Uterus (tissue), 4 donors: Measurements from ENCODE around the gene FOXN3. TPM values are rescaled to one million over a fixed set of nuclear protein-coding genes. Genes with fewer than 3 reads are reported as not detected.

ENCODE experiments used
- DNase-seq, 2 donors: peaks; one replicate each; pipeline ENCODE4 v3.0.0-alpha.2; 2019 to 2020
- H3K27ac ChIP-seq, 2 donors: fragments of 200-600 bp; sonication (generic); 1 replicate in 1 of 2; 2 replicates in 1 of 2; pipeline ENCODE4 v1.5.1; 2016 to 2018
- H3K27me3 ChIP-seq, 2 donors: fragments of 200-600 bp; sonication (generic); one replicate each; pipeline ENCODE4 v1.5.1; 2018 to 2019; ENCODE audit warnings: control low read depth in 1 of 2
- H3K36me3 ChIP-seq, 2 donors: fragments of 200-600 bp; sonication (generic); one replicate each; pipeline ENCODE4 v1.5.1; 2019; ENCODE audit warnings: control low read depth in 1 of 2
- H3K4me1 ChIP-seq, 2 donors: fragments of 200-600 bp; sonication (generic); one replicate each; pipeline ENCODE4 v1.5.1; 2018 to 2019; ENCODE audit warnings: control low read depth in 1 of 2
- H3K4me3 ChIP-seq, 2 donors: fragments of 200-600 bp; sonication (generic); 1 replicate in 1 of 2; 2 replicates in 1 of 2; pipeline ENCODE4 v1.5.1; 2018 to 2019; ENCODE audit warnings: mild to moderate bottlenecking in 1 of 2
- H3K9me3 ChIP-seq, 2 donors: fragments of 200-600 bp; sonication (generic); one replicate each; pipeline ENCODE4 v1.5.1; 2019; ENCODE audit warnings: control low read depth in 1 of 2
- POLR2A ChIP-seq, 2 donors: fragments of 450-650 bp; IDR thresholded peaks; one replicate each; pipeline ENCODE4 v1.6.1; 2016; ENCODE audit warnings: antibody characterized with exemption in 2 of 2, mild to moderate bottlenecking in 1 of 2, moderate library complexity in 1 of 2
- intact Hi-C: fragments of 100-400 bp; cut with DNase I; formaldehyde crosslinking; loops from one replicate; pipeline ENCODE4 v1.15.1; 2023; ENCODE audit warnings: low total_unique reads
- total RNA-seq, 4 donors: library from RNA; depleted of rRNA in 3 of 4; stranded (reverse); fragments of >200 nt in 3 of 4; gene quantifications; one replicate each; pipeline versions ENCODE4 v1.1.0 to v1.2.4, GENCODE V29; 2014 to 2023
- TF ChIP-seq, protein P1 (sequence below), 4 experiments: fragments of 200-600 bp in 2 of 4; fragments of 450-650 bp in 2 of 4; sonication (generic) in 2 of 4; IDR thresholded peaks; one replicate each; pipeline ENCODE4 v1.5.1; 2016 to 2019; ENCODE audit warnings: antibody characterized with exemption in 4 of 4, mild to moderate bottlenecking in 2 of 4, moderate library complexity in 1 of 4
- donor health status: DM: yes; HTN: yes; CAD: no.

FOXN3 gene
- total RNA-seq, 4 donors from 2014 or later, result 37.7 to 103 (median 74.9) TPM

DNA sequence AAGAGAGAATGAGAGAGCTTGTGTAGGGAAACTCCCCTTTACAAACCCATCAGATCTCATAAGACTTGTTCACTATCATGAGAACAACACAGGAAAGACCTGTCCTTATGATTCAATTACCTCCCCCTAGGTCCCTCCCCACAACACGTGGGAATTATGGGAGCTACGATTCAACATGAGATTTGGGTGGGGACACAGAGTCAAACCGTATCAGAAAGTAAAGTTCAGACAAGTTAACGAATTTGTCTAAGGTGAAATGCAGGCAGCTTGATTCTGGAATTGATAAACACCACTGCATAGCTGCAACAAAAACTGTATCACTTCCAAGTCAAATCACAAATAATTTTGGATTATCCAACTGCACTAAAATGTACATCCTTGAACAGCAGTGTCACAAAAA, 47.4 kb downstream of the FOXN3 start:
- no peaks in the 10 kb centered on the region for H3K36me3 ChIP-seq
- no peak overlapping the region for H3K4me3 ChIP-seq
- peaks cover 0 to 12% of the 10 kb centered on the region in 2 donors for H3K4me1 ChIP-seq
- intact Hi-C loops, result no loop called here
- no peak overlapping the region for H3K27ac ChIP-seq
- no peak for TF ChIP-seq POLR2A (IDR thresholded peaks at IDR 0.05)
- TF ChIP-seq, protein P1, sequence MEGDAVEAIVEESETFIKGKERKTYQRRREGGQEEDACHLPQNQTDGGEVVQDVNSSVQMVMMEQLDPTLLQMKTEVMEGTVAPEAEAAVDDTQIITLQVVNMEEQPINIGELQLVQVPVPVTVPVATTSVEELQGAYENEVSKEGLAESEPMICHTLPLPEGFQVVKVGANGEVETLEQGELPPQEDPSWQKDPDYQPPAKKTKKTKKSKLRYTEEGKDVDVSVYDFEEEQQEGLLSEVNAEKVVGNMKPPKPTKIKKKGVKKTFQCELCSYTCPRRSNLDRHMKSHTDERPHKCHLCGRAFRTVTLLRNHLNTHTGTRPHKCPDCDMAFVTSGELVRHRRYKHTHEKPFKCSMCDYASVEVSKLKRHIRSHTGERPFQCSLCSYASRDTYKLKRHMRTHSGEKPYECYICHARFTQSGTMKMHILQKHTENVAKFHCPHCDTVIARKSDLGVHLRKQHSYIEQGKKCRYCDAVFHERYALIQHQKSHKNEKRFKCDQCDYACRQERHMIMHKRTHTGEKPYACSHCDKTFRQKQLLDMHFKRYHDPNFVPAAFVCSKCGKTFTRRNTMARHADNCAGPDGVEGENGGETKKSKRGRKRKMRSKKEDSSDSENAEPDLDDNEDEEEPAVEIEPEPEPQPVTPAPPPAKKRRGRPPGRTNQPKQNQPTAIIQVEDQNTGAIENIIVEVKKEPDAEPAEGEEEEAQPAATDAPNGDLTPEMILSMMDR (IDR thresholded peaks at IDR 0.05), result no peak
- H3K27me3 ChIP-seq, result no peaks in the 10 kb centered on the region
- H3K9me3 ChIP-seq, result no peaks in the 10 kb centered on the region
- DNase-seq, result no peak

DNA sequence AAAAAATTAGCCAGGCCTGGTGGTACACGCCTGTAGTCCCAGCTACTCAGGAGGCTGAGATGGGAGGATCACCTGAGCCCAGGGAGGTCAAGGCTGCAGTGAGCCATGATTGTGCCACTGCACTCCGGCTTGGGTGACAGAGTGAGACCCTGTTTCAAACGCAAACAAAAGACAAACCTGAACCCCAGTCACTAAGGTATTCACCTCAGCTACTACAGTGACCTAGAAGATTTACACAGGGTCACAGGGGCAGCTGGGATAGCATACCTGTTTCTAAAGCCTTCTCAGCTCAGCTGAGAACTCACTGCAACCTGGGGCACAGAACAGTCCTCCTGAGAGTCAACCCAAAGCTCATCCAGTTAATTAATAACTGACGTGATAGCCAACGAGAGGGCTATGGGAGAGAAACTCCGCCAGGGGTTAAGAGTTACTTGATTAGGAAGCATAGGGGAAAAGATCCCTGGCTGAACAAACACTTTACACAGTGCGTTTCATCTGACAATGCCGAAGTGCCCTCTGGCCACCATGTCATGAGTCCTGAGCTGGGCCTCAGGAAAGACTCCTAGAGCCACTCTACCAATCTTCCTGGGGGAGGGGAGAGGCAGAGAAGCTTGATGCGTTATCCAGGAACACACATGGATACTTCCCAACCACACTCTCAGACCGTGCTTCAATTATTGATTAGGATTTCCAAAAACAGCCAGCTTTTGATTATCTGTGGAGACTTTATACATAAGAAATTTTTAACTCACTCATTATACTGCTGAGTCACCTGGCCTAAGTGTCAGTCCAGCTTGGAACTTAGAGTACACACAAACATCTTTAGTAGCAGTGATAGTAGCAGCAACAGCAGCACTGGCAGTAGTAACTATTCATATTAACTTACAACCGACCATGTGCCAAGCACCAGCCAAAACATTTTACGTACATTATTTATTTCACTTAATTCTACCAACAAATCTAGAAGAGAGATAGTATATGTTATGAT, 48.2 kb downstream of the FOXN3 start:
- Histone ChIP-seq H3K27ac (no peak overlapping the region), H3K9me3 (no peaks in the 10 kb centered on the region), H3K4me3 (no peak overlapping the region), H3K36me3 (no peaks in the 10 kb centered on the region), H3K27me3 (no peaks in the 10 kb centered on the region), H3K4me1 (peaks cover 0 to 14% of the 10 kb centered on the region in 2 donors)
- no peak for DNase-seq
- no peak for TF ChIP-seq POLR2A (IDR thresholded peaks at IDR 0.05)
- TF ChIP-seq, protein P1 (IDR thresholded peaks at IDR 0.05), result no peak
- intact Hi-C loops, result no loop called here

DNA sequence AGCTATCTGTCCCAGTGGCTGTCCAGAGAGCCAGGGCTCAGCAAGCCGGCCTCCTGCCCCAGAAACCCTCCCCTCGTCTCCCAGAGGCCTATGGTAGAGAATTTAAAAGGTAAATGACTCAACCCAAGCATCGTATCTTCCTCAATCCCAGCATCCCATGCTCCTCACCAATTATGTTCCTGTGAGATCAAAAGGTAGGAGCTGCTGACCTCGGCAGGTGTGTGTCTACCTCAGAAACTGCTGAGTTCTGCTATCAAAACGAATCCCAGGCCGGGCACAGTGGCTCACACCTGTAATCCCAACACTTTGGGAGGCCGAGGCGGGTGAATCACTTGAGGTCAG, 49.3 kb downstream of the FOXN3 start:
- Histone ChIP-seq H3K27ac (peak overlapping the region; percentile 2 to 54), H3K27me3 (no peaks in the 10 kb centered on the region), H3K36me3 (no peaks in the 10 kb centered on the region), H3K4me1 (peaks cover 0 to 14% of the 10 kb centered on the region in 2 donors), H3K9me3 (no peaks in the 10 kb centered on the region), H3K4me3 (no peak overlapping the region)
- DNase-seq, result no peak
- TF ChIP-seq, protein P1 (IDR thresholded peaks at IDR 0.05), result no peak
- TF ChIP-seq POLR2A (IDR thresholded peaks at IDR 0.05), result no peak
- intact Hi-C loops, result no loop called here

DNA sequence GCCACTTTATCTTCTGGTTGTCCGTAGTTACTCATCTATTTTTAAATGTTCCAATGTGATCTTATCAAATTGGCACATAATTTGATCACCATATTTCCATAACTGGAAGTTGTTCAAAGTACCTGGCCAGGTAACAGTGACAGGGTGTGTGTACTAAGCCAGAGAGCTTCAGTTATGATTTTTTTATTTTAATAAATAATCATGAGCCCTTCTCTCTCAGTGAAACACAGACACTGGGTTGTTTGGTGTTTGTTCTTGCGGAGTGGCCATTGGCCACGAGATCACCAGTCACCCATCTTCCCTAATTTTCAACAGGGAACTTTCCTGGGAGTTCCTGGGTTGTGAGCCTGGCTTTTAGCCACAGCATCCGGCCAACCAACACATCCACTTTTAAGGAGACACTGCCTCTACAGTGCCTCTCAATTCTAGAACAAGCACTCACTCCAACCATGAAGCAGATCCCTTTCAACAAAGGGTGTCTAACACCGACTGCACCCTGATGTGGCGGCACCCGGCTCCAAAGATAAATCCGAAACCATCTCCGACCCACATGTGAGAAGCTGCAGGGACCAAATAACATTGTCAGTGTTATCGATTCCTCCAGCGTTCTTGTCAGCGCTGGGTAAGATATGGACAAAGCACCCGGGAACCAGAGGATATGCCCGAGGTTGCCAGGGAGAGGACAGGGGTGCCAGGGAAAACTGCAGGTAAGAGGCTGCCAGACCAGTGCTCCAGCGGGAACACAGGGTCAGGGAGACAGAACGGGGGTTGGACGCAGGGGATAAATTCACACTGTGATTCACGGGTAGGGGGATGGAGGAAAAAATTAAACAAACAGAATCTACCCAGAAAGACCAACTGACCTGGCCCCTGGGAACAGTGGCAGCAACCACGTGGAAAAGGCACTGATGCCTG, 49.9 kb downstream of the FOXN3 start:
- H3K27ac ChIP-seq, result peak overlapping the region; percentile 2 to 54
- peak in 1 of 2 donors; percentile 37 for DNase-seq
- no peaks in the 10 kb centered on the region for H3K36me3 ChIP-seq
- H3K9me3 ChIP-seq, result no peaks in the 10 kb centered on the region
- TF ChIP-seq, protein P1 (IDR thresholded peaks at IDR 0.05), result no peak
- no peak for TF ChIP-seq POLR2A (IDR thresholded peaks at IDR 0.05)
- H3K4me1 ChIP-seq, result peaks cover 0 to 14% of the 10 kb centered on the region in 2 donors
- no peak overlapping the region for H3K4me3 ChIP-seq
- no peaks in the 10 kb centered on the region for H3K27me3 ChIP-seq
- intact Hi-C loops, result no loop called here
